Pancreas (tissue), 10 donors: Measurements from ENCODE around the gene NTSR1. TPM values are rescaled to one million over a fixed set of nuclear protein-coding genes. Genes with fewer than 3 reads are reported as not detected.

ENCODE experiments used
- ATAC-seq, 4 donors: fragments of 200-7000 bp; cut with Tn5 transposase; one replicate each; pipeline versions ENCODE4 v1.8.0 to v1.9.1; 2020; ENCODE audit warnings: mild to moderate bottlenecking in 4 of 4, moderate library complexity in 4 of 4
- DNase-seq, 6 donors: peaks; one replicate each; pipeline ENCODE4 v3.0.0-alpha.2; 2020
- FAIRE-seq: peaks from 2 replicates; lab custom pipeline; 2012; peaks lifted over from hg19 to GRCh38; lab: Jason Lieb, UNC
- H3K27ac ChIP-seq, 4 donors: fragments of 200-600 bp; sonication (generic); 1 replicate in 3 of 4; 2 replicates in 1 of 4; pipeline versions ENCODE4 v1.5.0 to v1.8.0; 2020
- H3K27me3 ChIP-seq, 4 donors: fragments of 200-600 bp; one replicate each; pipeline ENCODE4 v1.8.0; 2021
- H3K36me3 ChIP-seq, 3 donors: fragments of 200-600 bp; sonication (generic) in 1 of 3; one replicate each; pipeline versions ENCODE4 v1.5.0 to v1.8.0; 2020 to 2021
- H3K4me1 ChIP-seq, 3 donors: fragments of 200-600 bp; one replicate each; pipeline ENCODE4 v1.8.0; 2021
- H3K4me3 ChIP-seq, 4 donors: fragments of 200-600 bp; sonication (generic) in 2 of 4; one replicate each; pipeline versions ENCODE4 v1.5.0 to v1.8.0; 2020 to 2021
- H3K9me3 ChIP-seq, 4 donors: fragments of 200-600 bp; one replicate each; pipeline ENCODE4 v1.8.0; 2021
- CTCF ChIP-seq, 4 donors: fragments of 200-600 bp; sonication (generic) in 3 of 4; IDR thresholded peaks; one replicate each; pipeline versions ENCODE4 v1.5.0 to v1.8.0; 2021; ENCODE audit warnings: antibody characterized with exemption in 4 of 4
- WGBS, 2 donors: extraction: QIAGEN DNeasy Blood & Tissue Kit; methylation state at CpG; one replicate each; pipeline ENCODE4 v1.1.7; 2013; 5-methylcytosine and 5-hydroxymethylcytosine counted together
- intact Hi-C, 3 donors: fragments of 100-400 bp; cut with DNase I; formaldehyde crosslinking; loops; one replicate each; pipeline versions ENCODE4 v1.11.1 to v1.14.2; 2022
- polyA plus RNA-seq, 2 donors: library from polyadenylated mRNA; stranded (reverse); fragments of 200-250 nt; gene quantifications; one replicate each; pipeline ENCODE4 v1.2.3, GENCODE V29; 2013
- total RNA-seq, 6 donors: library from RNA; stranded (reverse); fragmentation: NEBNext Ultra II Directional in 4 of 6; extraction: Animal tissue kit (Norgen Biotek cat#: 25700) in 4 of 6; gene quantifications; one replicate each; pipeline versions ENCODE4 v1.2.1 to v1.2.4, GENCODE V29; 2021 to 2023
- donor health status: healthy with polysubstance abuse.
- donor health status: DM: no; HTN: no; CAD: no; lungs with moderate emphysema.
- donor health status: DM: no; HTN: no; CAD: no.
- donor health status: control.
- donor health status: control.
- donor health status: Bipolar disorder and iron deficiency.
- donor health status: DM: yes; HTN: yes; CAD: no.
- donor health status: DM: no; HTN: no; CAD: no.
- donor health status: DM: no; HTN: no; CAD: no.
- donor health status: DM: yes; HTN: yes; CAD: no.

NTSR1 gene
- total and polyA plus RNA-seq, 8 donors = 0.02 to 0.15 (median 0.09) TPM; not detected in 2

GRCh38 chr20:62721511-62722370, 13.1 kb downstream of the NTSR1 start:
- no peak for FAIRE-seq
- DNase-seq = no peak
- H3K9me3 ChIP-seq = no peaks in the 10 kb centered on the region
- no peaks in the 10 kb centered on the region for H3K27me3 ChIP-seq
- WGBS, 2 donors = 66 to 69% methylated on average over 7 of the region's 7 CpGs
- no peak overlapping the region for H3K27ac ChIP-seq
- H3K4me1 ChIP-seq = no peaks in the 10 kb centered on the region
- no peak overlapping the region for H3K4me3 ChIP-seq
- no peaks in the 10 kb centered on the region for H3K36me3 ChIP-seq
- intact Hi-C loops = no loop called here
- TF ChIP-seq CTCF (IDR thresholded peaks at IDR 0.05) = no peak
- no peak for ATAC-seq

- H3K9me3 ChIP-seq = no peaks in the 10 kb centered on the region
- H3K36me3 ChIP-seq = no peaks in the 10 kb centered on the region
- H3K27ac ChIP-seq = no peak overlapping the region
- DNase-seq (peak in 1 of 6 donors; percentile 3), ATAC-seq (no peak), FAIRE-seq (no peak)
- 65 to 77% methylated on average over 6 of the region's 6 CpGs for WGBS, 2 donors
- H3K27me3 ChIP-seq = no peaks in the 10 kb centered on the region
- H3K4me3 ChIP-seq = no peak overlapping the region
- intact Hi-C loops = no loop called here
- no peak for TF ChIP-seq CTCF (IDR thresholded peaks at IDR 0.05)
- H3K4me1 ChIP-seq = no peaks in the 10 kb centered on the region
Observed at GRCh38 chr20:62722627-62723026, 14.0 kb downstream of the NTSR1 start.

GRCh38 chr20:62723351-62723750, 14.7 kb downstream of the NTSR1 start:
- Histone ChIP-seq H3K9me3 (no peaks in the 10 kb centered on the region), H3K4me3 (no peak overlapping the region), H3K27ac (no peak overlapping the region), H3K27me3 (no peaks in the 10 kb centered on the region), H3K4me1 (no peaks in the 10 kb centered on the region), H3K36me3 (no peaks in the 10 kb centered on the region)
- FAIRE-seq (no peak), DNase-seq (peak in 4 of 6 donors; percentile 61 to 83 (median 76)), ATAC-seq (peak; percentile 77 to 93 (median 89))
- intact Hi-C loops = no loop called here
- 4 to 5% methylated on average over 9 to 13 of the region's 13 CpGs for WGBS, 2 donors
- no peak for TF ChIP-seq CTCF (IDR thresholded peaks at IDR 0.05)

GRCh38 chr20:62723768-62724450, 15.3 kb downstream of the NTSR1 start:
- TF ChIP-seq CTCF (IDR thresholded peaks at IDR 0.05) = no peak
- no peak for ATAC-seq
- Histone ChIP-seq H3K27ac (no peak overlapping the region), H3K27me3 (no peaks in the 10 kb centered on the region), H3K9me3 (no peaks in the 10 kb centered on the region), H3K4me3 (no peak overlapping the region), H3K36me3 (no peaks in the 10 kb centered on the region), H3K4me1 (no peaks in the 10 kb centered on the region)
- intact Hi-C loops = no loop called here
- peak in 2 of 6 donors; percentile 16 to 41 for DNase-seq
- 36 to 48% methylated on average over 11 of the region's 11 CpGs for WGBS, 2 donors
- FAIRE-seq = no peak
